Stimulated activated naive CD4-positive, alpha-beta T cell (primary cell): ENCODE data around the gene SORBS1.

Experiments used
- DNase-seq, 6 experiments: peaks; one replicate each; lab custom pipeline; 2025; lab: John Stamatoyannopoulos, UW

The SORBS1 gene

GRCh38 chr10:95343573-95343972, 217.6 kb downstream of the SORBS1 start:
- DNase-seq: no peak

DNA sequence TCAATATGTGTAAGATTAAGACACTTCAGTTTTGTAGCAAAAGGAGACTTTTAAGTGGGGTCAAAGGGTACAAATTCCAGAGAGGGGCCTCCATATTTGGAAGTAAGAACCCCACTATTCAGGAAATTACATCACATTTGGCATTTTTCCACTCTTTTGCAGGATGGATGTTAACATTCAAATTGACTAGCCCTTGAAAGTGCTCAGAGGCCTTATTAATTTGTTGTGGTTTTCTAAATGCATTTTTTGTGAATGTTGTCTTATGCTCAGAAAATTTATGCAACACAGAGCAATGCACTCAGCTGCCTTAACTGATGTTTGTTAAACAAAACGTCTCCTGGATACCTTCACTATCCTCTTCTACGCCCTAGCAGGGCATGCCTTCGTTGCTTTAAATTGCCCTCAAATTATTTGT, 219.4 kb downstream of the SORBS1 start:
- DNase-seq: no peak

DNA sequence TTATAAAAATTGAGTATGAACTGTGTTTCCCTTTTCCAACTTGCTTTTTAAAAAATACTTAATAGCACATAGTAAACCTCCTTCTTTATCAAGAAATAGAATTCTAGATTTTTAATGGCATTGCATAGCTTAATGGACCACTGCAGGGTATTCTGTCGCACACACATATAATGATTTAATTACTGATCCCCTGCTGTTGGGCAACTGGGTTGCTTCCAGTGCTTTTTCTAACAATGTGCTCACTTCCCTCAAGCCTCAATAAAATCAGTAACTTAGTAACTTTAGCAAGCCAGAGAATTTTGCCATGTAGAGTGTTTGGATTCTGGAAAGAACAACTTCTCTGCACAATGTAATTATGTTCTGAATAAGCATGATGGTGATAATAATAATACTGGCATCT, 221.3 kb downstream of the SORBS1 start:
- DNase-seq: no peak

DNA sequence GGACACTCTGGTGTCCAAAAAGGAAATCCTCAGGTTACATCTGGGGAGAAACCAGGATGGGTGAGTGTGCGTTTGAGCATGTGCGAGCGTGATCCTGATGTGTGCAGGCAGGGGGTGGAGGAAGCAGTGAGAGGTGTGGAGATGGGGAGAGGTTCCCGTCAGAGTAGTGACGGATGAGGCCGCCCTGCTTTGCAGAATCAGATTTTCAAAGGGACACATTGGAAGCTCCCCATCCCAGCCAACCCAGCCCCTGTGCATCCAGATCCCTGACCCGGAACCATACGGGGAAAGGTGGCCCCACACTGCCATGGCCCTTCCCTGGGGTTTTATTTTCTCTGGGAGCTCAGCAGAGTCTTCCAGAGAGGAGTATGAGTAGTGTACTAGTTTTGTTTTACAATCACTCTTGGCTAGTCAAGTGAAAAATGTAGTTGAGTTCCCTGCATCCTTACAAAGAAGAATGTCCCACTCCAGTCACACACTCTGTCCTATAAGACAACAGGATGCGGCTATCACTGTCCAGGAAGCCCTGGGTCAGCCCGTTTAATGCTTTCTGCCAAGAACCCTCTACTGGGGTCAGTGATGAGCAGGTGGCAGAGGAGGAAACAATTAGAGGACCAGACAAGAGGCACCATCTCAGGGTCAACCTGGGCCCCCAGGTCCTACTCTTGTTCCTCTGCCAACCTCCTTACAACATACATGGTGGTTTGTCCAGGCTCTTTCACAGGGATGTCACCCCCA, 223.6 kb downstream of the SORBS1 start:
- no peak for DNase-seq

DNA sequence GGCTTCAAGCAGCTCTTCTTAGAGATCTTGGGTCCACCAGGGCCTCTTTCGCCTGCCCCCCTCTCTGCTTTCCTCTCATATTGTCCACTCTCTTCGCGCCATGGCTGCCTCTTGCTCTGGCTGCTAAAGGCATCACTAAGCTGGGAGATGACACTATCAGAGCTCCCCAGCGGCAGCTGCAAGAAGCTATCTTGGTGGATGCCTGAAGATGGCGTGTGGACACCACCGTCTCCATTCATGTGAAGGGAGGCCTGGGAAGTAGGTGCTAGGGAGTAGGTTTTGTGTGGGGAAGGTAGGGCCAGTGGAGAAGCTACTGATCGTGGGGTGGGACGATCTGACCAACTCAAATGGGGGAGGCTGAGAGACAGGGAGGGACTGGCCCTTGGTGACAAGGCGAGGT, 224.5 kb downstream of the SORBS1 start:
- DNase-seq: no peak

DNA sequence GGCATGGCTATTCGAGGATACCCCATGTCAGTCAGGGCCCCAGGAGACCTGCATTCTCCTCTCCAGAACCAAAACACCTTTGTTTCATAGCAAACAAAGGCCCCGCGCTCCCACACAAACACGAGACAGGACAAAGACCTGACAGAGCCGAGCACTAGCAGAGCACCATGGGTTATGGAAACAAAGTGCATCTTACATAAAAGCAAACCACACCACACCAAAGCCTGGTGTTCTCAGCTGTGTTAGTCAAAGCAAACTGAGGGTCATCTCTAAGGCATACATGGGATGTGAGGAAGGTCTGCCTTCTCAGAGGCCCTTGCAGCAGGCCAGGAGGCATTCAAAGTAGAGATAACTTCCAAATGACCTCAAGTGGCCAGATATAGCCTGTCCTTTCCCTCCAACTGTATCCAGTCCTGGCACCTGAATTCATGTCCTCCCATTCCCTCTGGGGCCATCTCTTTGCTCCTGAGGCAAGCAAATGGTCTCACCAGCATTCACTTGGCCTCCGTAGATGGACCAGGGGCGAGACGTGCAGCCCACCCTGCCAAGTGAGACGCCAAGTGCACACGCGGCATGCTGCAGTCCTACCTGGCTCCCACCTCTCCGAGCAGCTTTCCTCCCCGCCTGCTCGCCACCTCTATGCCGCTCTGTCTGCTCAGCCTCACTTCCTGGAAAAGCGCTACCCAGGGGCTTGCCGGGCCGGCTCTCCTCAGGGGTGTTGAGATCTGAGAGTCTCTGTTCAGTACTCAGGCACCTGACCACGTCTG, 225.1 kb downstream of the SORBS1 start:
- DNase-seq: no peak

GRCh38 chr10:95334805-95335144, 226.4 kb downstream of the SORBS1 start:
- DNase-seq: no peak

DNA sequence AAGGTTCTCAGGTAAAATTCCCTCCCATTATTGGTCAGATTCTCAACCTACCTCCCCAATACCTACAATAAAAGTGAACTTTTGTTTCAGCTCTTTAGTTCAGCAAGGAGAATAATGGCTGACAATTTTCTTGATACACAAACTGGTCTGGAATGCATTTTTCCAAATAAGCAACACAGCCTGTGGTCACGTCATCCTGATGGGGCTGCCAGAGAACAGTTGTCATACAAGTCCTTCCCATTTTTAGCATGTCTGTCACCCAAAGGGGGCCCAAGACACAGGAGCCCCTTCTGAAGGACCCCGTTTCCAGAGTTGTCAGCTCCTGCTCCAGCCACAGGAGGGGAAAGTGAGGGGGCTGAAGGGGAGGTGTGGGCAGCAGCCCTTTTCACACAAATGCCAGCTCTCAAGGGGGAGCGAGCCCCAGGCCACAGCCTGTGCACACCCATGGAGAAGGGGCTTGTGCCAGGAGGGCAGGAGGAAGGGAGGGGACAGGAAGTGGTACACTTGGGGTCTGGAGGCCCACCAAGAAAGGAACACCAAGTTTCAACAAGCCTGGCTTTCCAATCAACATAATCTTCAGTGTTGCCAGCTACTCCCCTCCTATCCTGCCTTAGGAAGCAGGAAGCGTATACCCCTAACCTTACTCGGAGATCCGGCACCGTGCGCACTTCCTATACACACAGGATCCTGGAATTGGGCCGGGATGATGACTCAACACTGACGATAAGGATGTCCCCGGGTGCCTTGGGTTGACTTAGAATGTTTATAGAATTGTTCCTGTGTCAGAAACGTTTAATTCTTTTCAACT, 227.0 kb downstream of the SORBS1 start:
- no peak for DNase-seq

DNA sequence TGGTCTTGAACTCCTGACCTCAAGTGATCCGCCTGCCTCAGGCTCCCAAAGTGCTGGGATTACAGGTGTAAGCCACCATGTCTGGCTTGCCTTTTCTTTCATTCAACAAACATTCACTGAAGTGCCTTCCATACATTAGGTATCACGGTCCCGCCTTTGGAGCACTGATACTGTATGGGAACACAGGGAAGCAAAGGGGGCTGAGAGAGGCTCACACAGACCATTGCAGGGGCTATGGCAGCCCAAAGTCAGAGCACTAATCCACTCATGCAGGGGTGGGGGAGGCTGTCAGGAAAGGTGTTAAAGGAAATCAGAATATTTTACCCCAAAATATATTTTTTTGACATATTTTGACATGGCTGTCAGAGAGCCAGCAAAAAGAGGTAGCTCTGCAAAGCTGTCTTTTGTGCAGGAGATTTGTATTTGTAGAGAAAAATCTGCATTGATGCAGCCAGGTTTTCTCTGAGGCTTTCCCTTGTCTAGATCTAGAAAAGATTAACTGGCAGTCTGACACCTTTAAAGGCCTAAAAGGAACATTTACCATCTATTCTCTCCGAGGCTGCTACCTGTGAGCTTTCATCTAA, 228.4 kb downstream of the SORBS1 start:
- no peak for DNase-seq

GRCh38 chr10:95331596-95332130, 229.5 kb downstream of the SORBS1 start:
- no peak for DNase-seq

DNA sequence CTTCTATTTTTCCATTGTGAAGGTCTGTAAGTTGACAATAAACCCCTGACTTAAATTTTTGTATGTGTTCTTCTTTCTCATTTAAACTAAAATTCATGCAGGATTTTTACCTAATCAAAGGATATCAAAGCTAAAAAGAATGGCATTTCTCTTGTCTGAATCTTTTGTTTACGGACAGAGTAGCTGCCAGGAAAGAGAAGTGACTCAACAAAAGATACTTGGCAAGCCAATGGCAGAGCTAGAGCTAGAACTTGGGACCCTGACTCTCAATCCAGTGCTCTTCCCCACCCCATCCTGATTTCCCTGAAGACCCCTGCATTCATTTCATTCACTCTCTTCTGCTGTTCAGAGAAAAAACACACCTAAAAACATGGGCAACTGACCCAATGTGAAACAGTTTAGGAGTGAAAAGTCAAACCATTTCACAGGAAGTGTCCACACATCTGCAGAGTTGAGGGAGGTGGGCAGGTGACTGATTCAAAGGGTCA, 230.2 kb downstream of the SORBS1 start:
- no peak for DNase-seq

DNA sequence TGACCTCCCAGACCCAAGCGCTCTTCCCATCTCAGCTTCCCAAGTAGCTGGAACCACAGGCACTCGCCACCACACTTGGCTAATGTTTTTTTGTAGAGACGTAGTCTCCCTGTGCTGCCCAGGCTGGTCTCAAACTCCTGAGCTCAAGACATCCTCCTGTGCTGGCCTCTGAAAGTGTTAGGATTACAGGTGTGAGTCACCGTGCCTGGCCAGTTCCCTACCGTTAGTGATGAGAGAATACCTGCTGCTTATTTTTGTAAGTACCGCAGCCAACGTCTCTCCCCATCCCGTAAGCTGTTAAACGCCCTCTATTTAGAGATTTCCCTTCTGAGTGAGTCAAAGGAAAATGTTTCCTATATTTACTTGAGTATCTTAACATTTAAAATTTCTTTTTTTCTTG, 231.9 kb downstream of the SORBS1 start:
- DNase-seq: no peak

DNA sequence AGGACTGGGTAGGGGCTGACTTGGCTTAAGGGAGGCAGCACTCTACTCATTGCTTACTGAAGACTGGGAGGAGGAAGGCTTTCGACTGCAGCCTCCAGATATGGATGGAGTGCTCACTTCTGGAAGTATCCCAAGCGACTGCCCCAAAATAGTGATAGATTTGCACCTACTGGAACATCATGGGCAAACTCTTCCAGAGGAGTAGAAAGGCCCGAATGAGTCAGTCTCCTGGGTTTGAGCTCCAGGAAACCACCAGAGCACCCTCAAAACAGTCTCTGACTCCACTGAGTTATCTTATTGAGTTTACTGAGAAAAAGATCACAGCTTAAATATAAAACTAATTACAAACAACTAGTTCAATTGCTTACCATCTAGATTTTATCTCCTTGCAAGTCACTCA, 233.2 kb downstream of the SORBS1 start:
- no peak for DNase-seq

DNA sequence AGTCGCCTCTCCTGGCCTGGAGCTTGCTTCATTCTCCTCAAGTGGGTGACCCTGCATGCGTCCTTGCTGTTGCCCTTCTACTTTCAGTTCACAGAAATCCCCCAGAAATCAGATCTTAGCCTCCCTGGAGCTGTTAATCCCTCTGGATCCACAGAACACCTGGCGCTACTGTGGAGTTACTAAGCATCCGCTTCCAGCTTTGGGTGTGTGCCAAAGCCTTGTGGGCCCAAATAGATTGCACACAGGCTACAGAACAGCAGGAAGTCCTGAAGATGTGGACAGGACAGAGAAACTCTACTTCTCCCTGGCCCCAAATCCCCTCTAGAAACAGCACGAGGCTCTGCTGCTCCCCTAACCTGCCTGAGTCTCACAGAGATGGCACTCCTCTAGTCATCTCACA, 233.8 kb downstream of the SORBS1 start:
- no peak for DNase-seq

GRCh38 chr10:95326396-95326795, 234.8 kb downstream of the SORBS1 start:
- no peak for DNase-seq

DNA sequence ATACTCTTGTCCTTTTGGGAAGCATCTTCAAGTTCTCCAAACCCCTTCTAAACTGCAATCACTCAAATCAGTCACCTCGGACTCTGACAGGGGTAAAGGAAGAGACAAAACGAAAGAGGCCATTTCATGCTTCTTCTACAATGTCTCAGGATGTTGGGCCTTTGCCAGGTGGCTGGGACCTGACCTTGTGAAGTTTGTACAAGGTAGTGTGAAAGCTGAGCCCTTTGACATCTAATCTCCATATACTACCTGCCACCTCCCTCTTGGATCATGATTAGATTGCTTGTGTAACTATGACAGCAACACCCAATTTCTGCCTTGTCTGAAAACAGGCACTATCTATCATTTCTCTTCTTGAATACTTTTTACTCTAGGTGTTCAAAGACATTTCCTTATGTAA, 235.3 kb downstream of the SORBS1 start:
- no peak for DNase-seq

- no peak for DNase-seq
Observed at GRCh38 chr10:95324436-95325268, 236.5 kb downstream of the SORBS1 start.

GRCh38 chr10:95321554-95322301, 239.4 kb downstream of the SORBS1 start:
- no peak for DNase-seq

- DNase-seq: no peak
Observed at GRCh38 chr10:95319239-95319638, 241.9 kb downstream of the SORBS1 start.

DNA sequence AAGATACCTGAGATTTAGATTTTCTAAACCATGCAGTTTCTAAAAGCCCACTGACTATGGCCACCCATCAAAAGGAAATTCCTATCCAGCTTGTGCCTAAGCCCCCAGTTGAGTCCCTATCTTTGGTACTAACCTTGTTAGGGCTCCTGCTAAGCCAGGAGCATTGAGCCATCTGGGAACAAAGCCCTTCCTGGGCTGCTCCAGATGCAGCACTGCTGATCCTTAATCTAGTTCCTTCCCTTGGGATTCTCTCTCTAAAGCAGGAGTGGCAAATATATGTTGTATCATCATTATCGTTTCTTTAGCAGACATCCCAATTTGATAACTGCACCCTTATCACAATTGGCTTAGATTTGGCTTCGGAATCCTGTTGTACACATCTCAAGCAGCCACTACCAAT, 245.7 kb downstream of the SORBS1 start:
- DNase-seq: no peak
